Measurements from ENCODE around the gene TMEM145. TPM values are rescaled to one million over a fixed set of nuclear protein-coding genes. Genes with fewer than 3 reads are reported as not detected.

Gene TMEM145
- total and polyA plus RNA-seq, 12 donors: 0.15 to 1.0 (median 0.49) TPM; not detected in 5

DNA sequence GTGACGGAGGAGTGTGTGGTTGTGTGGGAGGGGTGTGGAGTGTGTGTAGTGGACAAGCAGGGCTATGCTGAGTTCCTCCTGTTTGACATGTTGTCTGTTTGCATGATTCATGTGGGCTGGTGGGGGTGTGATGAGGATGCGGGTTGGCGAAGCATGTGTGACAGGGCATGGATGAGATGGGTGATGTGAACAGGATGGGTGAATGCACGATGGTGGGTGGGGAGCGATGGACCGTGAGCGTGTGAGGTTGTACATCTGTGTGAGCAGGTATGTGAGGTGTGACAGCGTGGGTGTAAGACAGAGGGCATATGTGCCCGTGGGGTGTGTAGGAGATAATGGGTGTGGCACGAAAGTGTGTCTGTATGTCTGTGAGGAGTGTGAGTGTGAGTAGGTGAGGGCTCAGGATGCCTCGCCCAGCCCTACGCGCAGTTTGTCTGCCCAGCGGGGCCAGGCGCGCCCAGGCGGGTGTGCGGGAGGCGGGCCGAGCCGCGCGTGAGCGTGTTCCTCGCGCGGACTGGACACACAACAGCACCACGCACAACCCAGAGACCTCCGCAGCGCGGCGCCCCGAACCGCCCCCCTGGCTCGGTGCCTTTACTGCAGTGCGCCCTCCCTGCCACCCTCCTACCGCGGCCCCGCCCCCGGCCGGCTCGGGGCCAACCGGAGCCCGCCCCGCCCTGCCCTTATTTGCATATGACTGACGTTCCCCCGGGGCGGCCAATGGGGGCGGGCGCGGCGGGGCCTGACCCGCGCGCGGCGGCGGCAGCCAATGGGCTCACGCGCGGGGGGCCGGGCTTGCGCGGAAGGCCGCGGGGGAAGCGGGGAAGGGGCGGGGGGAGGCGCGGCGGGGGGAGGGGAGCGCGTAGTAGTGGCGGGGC lies 29.7 kb upstream of the TMEM145 start:
- intact Hi-C loops (cut with DNase I): loop anchor here in 2 of 10 donors (5.0 kb wide), 2 partner anchors 36 to 139 kb away; no protein-coding TSS in a partner anchor
- DNase-seq (peak; percentile 96 to 98), ATAC-seq (peak; percentile 58 to 74 (median 68))
- Histone ChIP-seq H3K27ac (peak overlapping the region; percentile 91 to 99 (median 98)), H3K9me3 (no peaks in the 10 kb centered on the region), H3K4me3 (peak overlapping the region in 9 of 10 donors; percentile 34 to 88 (median 60)), H3K4me1 (peaks cover 33 to 74% (median 67%) of the 10 kb centered on the region in 9 donors), H3K36me3 (peaks cover 0 to 19% (median 15%) of the 10 kb centered on the region in 9 donors), H3K27me3 (no peaks in the 10 kb centered on the region)
- 2 to 4% methylated on average over 43 to 72 of the region's 74 CpGs for WGBS, 2 donors
- TF ChIP-seq, protein P1, sequence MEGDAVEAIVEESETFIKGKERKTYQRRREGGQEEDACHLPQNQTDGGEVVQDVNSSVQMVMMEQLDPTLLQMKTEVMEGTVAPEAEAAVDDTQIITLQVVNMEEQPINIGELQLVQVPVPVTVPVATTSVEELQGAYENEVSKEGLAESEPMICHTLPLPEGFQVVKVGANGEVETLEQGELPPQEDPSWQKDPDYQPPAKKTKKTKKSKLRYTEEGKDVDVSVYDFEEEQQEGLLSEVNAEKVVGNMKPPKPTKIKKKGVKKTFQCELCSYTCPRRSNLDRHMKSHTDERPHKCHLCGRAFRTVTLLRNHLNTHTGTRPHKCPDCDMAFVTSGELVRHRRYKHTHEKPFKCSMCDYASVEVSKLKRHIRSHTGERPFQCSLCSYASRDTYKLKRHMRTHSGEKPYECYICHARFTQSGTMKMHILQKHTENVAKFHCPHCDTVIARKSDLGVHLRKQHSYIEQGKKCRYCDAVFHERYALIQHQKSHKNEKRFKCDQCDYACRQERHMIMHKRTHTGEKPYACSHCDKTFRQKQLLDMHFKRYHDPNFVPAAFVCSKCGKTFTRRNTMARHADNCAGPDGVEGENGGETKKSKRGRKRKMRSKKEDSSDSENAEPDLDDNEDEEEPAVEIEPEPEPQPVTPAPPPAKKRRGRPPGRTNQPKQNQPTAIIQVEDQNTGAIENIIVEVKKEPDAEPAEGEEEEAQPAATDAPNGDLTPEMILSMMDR (IDR thresholded peaks at IDR 0.05): peak in 1 of 9 donors; percentile 17

DNA sequence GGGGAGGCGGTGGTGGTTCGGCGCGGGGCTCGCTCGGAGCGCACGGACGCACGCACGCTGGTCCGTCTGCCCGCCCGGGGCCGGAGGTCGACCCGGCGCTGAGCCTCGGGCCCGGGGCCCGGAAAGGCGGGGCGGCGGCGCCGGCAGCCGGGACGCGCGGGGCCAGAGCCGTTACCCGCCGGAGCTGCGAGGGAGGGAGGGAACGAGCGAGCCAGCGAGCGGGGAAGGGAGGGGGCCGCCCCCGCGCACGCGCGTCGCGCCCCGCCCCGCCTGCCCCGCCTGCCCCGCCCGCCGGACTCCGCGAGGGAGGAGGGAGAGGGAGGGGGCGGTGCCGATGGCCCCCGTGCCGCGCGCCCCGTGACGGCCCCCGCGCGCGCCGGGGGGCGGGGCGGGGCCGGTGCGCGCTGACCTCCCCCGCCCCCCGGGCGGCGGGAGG lies 29.0 kb upstream of the TMEM145 start:
- Histone ChIP-seq H3K36me3 (peaks cover 0 to 25% (median 22%) of the 10 kb centered on the region in 9 donors), H3K4me1 (peaks cover 27 to 67% (median 60%) of the 10 kb centered on the region in 9 donors), H3K4me3 (peak overlapping the region in 9 of 10 donors; percentile 27 to 88 (median 63)), H3K27me3 (no peaks in the 10 kb centered on the region), H3K27ac (peak overlapping the region; percentile 91 to 99 (median 96)), H3K9me3 (no peaks in the 10 kb centered on the region)
- ATAC-seq (peak in 5 of 8 donors; percentile 9 to 40 (median 14)), DNase-seq (peak; percentile 78 to 86)
- TF ChIP-seq, protein P1 (IDR thresholded peaks at IDR 0.05): no peak
- 1% methylated on average over 55 of the region's 76 CpGs; no CpG with 5 or more reads in 1 of the 2 donors for WGBS, 2 donors
- intact Hi-C loops (cut with DNase I): loop anchor here in 2 of 10 donors (5.0 kb wide), 2 partner anchors 37 to 138 kb away; no protein-coding TSS in a partner anchor

DNA sequence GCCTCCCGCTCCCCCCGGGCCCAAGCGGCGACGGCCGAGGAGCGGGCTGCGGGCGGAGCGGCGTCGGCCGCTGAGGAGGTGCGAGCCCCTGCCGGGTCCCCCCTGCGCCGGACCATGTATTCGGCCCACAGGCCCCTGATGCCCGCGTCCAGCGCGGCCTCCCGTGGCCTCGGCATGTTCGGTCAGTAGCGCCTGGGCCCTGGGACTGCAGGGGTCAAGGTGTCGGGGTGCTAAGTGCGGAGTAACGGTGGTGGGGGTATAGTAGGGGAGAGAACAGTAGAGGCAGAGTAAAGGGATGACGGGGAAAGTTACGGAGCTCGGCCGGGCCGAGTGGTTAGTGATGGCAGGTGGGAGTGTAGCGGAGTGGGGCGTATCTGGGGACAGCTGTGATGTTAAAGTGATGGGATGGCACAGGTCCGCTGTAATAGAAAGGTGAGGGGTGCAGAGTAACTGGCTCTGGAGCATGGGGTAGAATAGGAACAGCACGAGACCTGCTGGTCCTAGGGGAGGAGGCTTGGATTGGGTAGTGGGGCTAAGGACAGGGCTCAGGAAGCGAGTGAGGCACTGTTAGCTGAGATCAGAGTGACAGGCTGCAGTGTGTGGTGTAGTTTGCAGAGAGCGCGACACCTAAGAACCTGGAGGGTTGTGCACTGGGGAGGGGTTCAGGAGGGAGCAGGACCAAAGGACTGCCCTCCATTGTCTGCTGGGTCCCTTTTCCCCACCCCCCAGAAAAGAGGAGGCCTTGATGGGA lies 28.3 kb upstream of the TMEM145 start:
- intact Hi-C loops (cut with DNase I): loop anchor here in 2 of 10 donors (5.0 kb wide), 2 partner anchors 37 to 138 kb away; no protein-coding TSS in a partner anchor
- TF ChIP-seq, protein P1 (IDR thresholded peaks at IDR 0.05): no peak
- WGBS, 2 donors: 2 to 4% methylated on average over 41 of the region's 41 CpGs
- Histone ChIP-seq H3K27me3 (no peaks in the 10 kb centered on the region), H3K27ac (peak overlapping the region; percentile 56 to 99 (median 86)), H3K9me3 (no peaks in the 10 kb centered on the region), H3K4me1 (peaks cover 26 to 61% (median 53%) of the 10 kb centered on the region in 9 donors), H3K36me3 (peaks cover 0 to 32% (median 29%) of the 10 kb centered on the region in 9 donors), H3K4me3 (peak overlapping the region; percentile 9 to 88 (median 67))
- ATAC-seq (no peak), DNase-seq (peak in 1 of 2 donors; percentile 27)

DNA sequence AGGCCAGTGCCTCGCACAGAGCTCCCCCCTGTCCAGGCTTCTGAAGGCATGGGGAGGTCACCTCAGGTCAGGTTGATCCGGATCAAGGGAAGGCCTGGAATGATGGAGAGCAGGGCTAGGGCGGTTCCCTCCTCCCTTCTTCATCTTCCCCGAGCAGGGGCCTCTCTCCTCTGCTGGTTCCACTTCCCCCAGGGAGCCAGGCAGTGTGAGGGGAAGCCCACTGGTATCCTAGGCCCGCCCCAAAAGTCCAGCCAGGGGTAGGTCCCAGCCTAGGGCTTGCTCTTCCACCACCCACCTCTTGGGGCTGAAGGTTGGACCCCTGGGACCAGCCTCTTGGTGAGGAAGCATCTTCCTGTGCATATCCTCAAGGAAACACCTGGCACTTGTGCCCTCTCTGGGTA lies 27.6 kb upstream of the TMEM145 start:
- DNase-seq (peak in 1 of 2 donors; percentile 29), ATAC-seq (no peak)
- Histone ChIP-seq H3K36me3 (peaks cover 0 to 40% (median 37%) of the 10 kb centered on the region in 9 donors), H3K9me3 (no peaks in the 10 kb centered on the region), H3K27ac (peak overlapping the region in 9 of 10 donors; percentile 56 to 99 (median 86)), H3K4me3 (peak overlapping the region in 9 of 10 donors; percentile 56 to 88 (median 67)), H3K27me3 (no peaks in the 10 kb centered on the region), H3K4me1 (peaks cover 26 to 58% (median 52%) of the 10 kb centered on the region in 9 donors)
- TF ChIP-seq, protein P1 (IDR thresholded peaks at IDR 0.05): no peak
- WGBS, 2 donors: 15 to 21% methylated on average over 5 of the region's 5 CpGs
- intact Hi-C loops (cut with DNase I): no loop called here
